Tibial artery (tissue), 4 donors: ENCODE results near the gene INSC.

ENCODE experiments used
- DNase-seq, 2 donors: peaks; one replicate each; pipeline ENCODE4 v3.0.0-alpha.2; 2019
- H3K27ac ChIP-seq, 2 donors: fragments of 200-600 bp; sonication (generic) in 1 of 2; 1 replicate in 1 of 2; 2 replicates in 1 of 2; pipeline ENCODE4 v1.5.1; 2018 to 2019; ENCODE audit warnings: mild to moderate bottlenecking in 1 of 2
- H3K27me3 ChIP-seq, 2 donors: fragments of 200-600 bp; sonication (generic) in 1 of 2; one replicate each; pipeline versions ENCODE4 v1.5.1 to v1.6.0; 2016 to 2019
- H3K36me3 ChIP-seq, 3 donors: fragments of 200-600 bp; sonication (generic) in 2 of 3; one replicate each; pipeline ENCODE4 v1.5.1; 2016 to 2019; ENCODE audit warnings: mild to moderate bottlenecking in 2 of 3
- H3K4me1 ChIP-seq, 4 donors: fragments of 200-600 bp; sonication (generic) in 2 of 4; 1 replicate in 3 of 4; 2 replicates in 1 of 4; pipeline ENCODE4 v1.5.1; 2016 to 2019
- H3K4me3 ChIP-seq, 2 donors: fragments of 200-600 bp; sonication (generic) in 1 of 2; 1 replicate in 1 of 2; 2 replicates in 1 of 2; pipeline ENCODE4 v1.5.1; 2018 to 2019; ENCODE audit warnings: mild to moderate bottlenecking in 2 of 2
- H3K9me3 ChIP-seq, 3 donors: fragments of 200-600 bp; sonication (generic) in 1 of 3; one replicate each; pipeline ENCODE4 v1.5.1; 2016 to 2019
- CTCF ChIP-seq, 2 experiments: fragments of 200-600 bp in 1 of 2; fragments of 450-650 bp in 1 of 2; IDR thresholded peaks; one replicate each; pipeline ENCODE4 v1.5.1; 2017 to 2019; ENCODE audit warnings: antibody characterized with exemption in 2 of 2, mild to moderate bottlenecking in 1 of 2, moderate library complexity in 1 of 2
- intact Hi-C: fragments of 100-400 bp; cut with DNase I; formaldehyde crosslinking; loops from one replicate; pipeline ENCODE4 v1.15.0; 2023; ENCODE audit warnings: low total_unique reads

Gene INSC

GRCh38 chr11:15149050-15149449, 34.3 kb downstream of the INSC start:
- Histone ChIP-seq H3K36me3 (no peaks in the 10 kb centered on the region), H3K27me3 (no peaks in the 10 kb centered on the region), H3K9me3 (no peaks in the 10 kb centered on the region), H3K4me3 (no peak overlapping the region), H3K4me1 (no peaks in the 10 kb centered on the region), H3K27ac (no peak overlapping the region)
- DNase-seq: no peak
- intact Hi-C loops: no loop called here
- no peak for TF ChIP-seq CTCF (IDR thresholded peaks at IDR 0.05)

- TF ChIP-seq CTCF (IDR thresholded peaks at IDR 0.05): no peak
- H3K27me3 ChIP-seq: no peaks in the 10 kb centered on the region
- H3K4me3 ChIP-seq: no peak overlapping the region
- no peaks in the 10 kb centered on the region for H3K36me3 ChIP-seq
- H3K4me1 ChIP-seq: no peaks in the 10 kb centered on the region
- no peak overlapping the region for H3K27ac ChIP-seq
- no peaks in the 10 kb centered on the region for H3K9me3 ChIP-seq
- intact Hi-C loops: no loop called here
- DNase-seq: no peak
Measured at GRCh38 chr11:15150507-15150906, 35.8 kb downstream of the INSC start.

GRCh38 chr11:15153231-15153630, 38.5 kb downstream of the INSC start:
- Histone ChIP-seq H3K4me3 (no peak overlapping the region), H3K36me3 (no peaks in the 10 kb centered on the region), H3K4me1 (no peaks in the 10 kb centered on the region), H3K27ac (no peak overlapping the region), H3K27me3 (no peaks in the 10 kb centered on the region), H3K9me3 (no peaks in the 10 kb centered on the region)
- intact Hi-C loops: no loop called here
- no peak for TF ChIP-seq CTCF (IDR thresholded peaks at IDR 0.05)
- DNase-seq: no peak

GRCh38 chr11:15157181-15157580, 42.5 kb downstream of the INSC start:
- intact Hi-C loops: no loop called here
- H3K27me3 ChIP-seq: no peaks in the 10 kb centered on the region
- H3K27ac ChIP-seq: no peak overlapping the region
- H3K4me1 ChIP-seq: no peaks in the 10 kb centered on the region
- no peaks in the 10 kb centered on the region for H3K9me3 ChIP-seq
- DNase-seq: no peak
- H3K4me3 ChIP-seq: no peak overlapping the region
- H3K36me3 ChIP-seq: no peaks in the 10 kb centered on the region
- TF ChIP-seq CTCF (IDR thresholded peaks at IDR 0.05): no peak

- no peaks in the 10 kb centered on the region for H3K36me3 ChIP-seq
- DNase-seq: no peak
- H3K9me3 ChIP-seq: no peaks in the 10 kb centered on the region
- no peaks in the 10 kb centered on the region for H3K27me3 ChIP-seq
- intact Hi-C loops: no loop called here
- no peak overlapping the region for H3K4me3 ChIP-seq
- H3K4me1 ChIP-seq: no peaks in the 10 kb centered on the region
- no peak for TF ChIP-seq CTCF (IDR thresholded peaks at IDR 0.05)
- no peak overlapping the region for H3K27ac ChIP-seq
Measured at GRCh38 chr11:15157606-15158137, 42.9 kb downstream of the INSC start.
